Fibroblast of upper back skin (primary cell): ENCODE results near the gene HAUS8.

Source experiments
- DNase-seq: peaks from one replicate; pipeline ENCODE4 v3.0.0-alpha.2; 2013

The HAUS8 gene

DNA sequence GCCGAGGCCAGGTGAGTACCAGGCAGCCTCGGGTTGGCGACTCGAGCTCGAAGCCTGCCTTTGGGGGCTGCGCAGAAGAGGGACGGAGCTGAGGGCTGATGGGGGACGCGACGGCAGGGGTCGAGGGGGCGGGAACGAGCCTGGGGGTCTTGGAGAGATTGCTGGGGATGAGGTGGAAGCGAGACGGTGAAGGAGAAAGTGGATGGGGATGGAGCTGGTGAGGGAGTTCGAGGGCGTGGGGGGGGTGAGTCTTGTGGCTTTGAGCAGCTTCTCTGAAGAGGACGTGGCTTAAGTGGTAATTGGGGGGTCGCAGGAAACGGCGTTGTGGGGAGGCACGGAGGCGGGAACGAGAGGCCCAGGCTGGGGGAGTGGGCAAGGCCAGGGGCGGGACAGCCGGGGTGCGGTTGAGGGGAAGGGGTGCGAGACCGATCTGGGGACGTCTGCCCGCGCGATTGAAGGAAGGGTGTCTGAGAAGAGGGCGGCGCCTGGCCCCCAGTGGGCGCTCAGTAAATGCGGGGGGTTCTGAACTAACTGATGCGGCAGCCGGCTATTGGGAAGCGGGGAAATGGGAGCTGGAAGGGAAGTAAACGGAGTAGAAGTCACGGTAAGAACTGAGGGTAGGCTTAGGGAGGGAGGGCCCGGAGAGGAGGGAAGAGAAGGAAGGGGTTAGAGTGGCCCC, 751 bp upstream of the HAUS8 start:
- DNase-seq, result peak; percentile 30

DNA sequence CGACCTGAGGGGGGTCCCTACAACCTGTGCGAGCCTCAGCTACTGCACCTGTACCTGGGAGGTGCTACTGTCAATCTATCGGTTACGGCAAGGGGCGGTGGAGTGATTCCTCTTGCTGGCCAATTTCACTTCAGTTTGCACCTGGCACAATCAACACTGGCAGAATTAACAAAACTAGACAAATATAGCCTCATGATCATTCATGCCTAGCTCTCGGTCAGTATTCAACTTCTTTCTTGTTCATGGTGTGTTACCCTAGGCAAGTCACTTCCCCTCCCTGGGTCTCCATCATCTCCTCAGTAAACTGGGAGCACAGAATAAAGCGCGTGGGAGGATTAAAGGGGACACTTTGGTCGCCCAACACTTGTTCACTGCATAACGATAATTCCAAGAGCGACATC, 618 bp downstream of the HAUS8 start:
- no peak for DNase-seq

DNA sequence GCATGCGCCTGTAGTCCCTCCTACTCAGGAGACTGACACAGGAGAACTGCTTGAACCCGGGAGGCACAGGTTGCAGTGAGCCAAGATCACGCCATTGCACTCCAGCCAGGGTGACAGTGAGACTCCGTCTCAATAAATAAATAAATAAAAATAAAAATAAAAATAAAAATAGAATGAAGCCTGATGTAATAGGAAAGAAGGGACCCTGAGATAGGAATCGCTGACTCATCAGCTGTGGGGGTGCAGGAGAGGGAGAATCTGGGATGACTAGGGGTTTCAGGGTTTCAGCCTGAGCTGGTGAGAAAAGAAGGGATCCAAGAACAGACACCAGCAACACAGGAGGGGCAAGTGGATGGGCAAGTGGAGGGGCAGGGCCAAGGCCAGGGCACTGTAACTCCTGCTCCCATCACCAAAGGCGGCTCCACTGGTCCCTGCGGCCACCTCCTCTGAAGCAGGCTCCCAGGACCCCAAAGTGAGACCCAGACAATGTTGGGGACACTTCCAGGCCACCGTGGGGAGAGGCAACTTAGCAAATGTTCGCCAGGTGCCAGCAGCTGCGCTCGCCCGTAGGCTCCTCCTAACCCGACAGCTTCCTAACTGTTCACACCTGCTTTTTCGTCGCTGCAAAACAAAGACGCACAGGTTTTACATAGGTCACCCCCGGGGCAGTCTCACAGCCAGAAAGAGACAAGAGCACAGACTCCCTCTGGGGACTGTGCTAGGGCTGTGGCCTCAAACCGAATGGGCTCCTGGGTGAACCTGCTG, 1.2 kb downstream of the HAUS8 start:
- no peak for DNase-seq

DNA sequence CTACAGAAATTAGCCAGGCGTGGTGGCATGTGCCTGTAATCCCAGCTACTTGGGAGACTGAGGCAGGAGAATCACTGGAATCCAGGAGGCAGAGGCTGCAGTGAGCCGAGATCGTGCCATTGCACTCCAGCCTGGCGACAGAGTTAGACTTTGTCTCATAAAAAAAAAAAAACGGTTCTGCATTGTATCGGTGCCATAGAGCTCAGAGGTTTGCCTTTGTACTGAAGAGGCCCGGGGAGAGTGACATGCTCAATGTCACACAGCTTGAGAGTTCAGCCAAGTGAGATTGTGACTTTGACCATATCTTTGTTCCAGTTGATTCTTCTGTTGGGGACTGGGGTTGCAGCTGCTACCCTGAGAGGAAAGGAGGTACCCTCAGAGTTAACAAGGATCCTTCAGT, 4.3 kb downstream of the HAUS8 start:
- DNase-seq, result no peak

DNA sequence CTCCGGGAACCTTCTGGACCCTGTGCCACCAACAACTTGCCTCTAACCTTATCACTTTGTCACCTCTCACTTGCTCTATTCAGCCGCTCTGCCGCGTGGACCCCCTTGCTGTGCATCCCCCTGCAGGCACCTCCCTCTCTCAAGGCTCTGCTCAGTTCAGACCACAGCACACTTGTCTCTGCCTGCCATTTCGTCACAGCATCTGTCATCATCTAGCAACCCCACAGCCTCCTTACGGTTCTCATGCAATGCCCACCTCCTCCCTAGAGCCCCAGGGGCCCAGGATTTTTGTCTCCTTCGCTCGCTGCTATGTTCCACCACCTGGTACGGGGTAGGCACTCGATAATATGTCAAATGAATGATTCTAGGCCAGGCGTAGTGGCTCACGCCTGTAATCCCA, 4.8 kb downstream of the HAUS8 start:
- DNase-seq, result no peak

DNA sequence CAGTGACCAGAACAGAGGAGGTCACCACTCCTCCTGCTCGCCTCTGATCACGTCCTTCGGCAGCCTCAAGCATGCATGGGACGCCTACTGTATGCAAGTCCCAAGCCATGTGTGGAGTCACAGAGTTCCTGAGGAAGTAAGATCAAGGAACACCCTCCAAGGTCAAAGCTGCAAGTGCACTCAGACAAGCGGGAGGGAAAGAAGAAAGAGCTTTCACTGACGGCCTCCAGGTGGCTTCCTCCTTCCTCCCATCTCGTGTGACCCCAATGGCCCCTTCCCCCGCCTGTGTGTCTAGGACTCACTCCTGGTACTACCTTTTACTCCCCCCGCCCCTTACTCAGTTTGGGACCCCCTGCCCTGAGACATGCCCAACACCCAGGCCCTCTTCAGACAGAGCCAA, 6.1 kb downstream of the HAUS8 start:
- DNase-seq, result no peak

- no peak for DNase-seq
These were observed 11.8 kb downstream of the HAUS8 start for GRCh38 chr19:17063428-17063827.

DNA sequence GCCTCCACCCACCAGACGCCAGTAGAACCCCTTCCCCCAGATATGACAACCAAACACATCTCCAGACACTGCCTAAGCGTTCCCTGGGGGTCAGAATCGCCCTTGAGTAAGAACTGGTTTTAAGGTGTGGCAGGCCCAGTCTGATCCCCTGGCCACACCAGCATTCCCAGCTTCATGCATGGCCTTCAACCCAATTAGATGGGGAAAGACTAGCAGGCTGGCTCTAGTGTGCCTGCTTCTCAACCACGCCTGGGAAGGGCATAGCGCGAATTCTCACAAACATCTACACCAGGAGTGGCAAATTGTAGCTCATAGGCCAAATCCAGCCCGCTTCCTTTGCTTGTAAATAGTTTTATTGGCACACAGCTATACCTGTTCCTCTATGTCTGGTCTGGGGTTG, 13.6 kb downstream of the HAUS8 start:
- DNase-seq, result no peak

DNA sequence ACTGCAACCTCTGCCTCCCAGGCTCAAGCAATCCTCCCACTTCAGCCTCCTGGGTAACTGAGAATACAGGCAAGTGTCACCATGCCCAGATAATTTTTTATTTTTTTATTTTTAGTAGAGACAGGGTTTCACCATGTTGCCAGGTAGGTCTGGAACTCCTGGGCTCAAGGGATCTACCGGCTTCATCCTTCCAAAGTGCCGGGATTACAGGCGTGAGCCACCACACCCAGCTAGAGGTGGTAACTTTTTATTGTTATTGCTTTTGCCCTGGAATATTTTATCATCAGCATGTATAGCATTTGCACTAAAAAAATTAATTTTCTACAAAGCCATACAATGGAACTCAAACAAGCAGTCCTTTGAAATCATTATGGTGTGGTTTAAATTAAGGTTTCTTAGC, 14.0 kb downstream of the HAUS8 start:
- DNase-seq, result no peak

DNA sequence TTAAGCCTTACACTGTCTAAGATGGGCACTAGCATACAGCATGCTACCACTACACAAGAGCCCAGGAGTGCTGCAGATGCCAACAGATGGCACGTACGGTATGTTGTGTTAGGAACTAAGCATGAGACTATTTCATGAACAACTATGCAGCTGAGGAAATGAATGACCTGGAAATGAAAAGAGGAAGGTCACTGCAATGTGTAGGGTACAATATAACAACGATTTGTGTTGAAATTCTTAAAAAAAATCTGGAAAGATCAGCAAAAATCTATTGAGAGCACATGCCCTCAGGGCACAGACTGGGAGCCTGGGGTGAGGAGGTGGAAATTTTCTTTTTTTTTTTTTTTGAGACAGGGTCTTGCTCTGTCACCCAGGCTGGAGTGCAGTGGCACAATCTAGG, 14.4 kb downstream of the HAUS8 start:
- DNase-seq, result no peak

GRCh38 chr19:17058236-17058635, 17.0 kb downstream of the HAUS8 start:
- DNase-seq, result no peak

- no peak for DNase-seq
These were observed 19.6 kb downstream of the HAUS8 start for GRCh38 chr19:17055636-17056035.

DNA sequence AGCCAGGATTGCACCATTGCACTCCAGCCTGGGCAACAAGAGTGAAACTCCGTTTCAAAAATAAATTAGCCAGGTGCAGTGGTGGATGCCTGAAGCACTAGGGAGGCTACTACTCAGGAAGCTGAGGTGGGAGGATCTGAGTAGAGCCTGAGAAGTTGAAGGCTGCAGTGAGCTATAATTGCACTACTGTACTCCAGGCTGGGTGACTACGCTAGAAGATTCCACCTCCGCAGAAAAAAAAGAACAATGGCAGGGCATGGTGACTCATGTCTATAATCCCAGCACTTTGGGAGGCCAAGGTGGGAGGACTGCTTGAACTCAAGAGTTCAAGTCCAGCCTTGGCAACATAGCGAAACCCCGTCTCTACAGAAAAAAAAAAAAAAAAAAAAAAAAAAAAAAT, 20.5 kb downstream of the HAUS8 start:
- DNase-seq, result no peak

GRCh38 chr19:17052439-17052838, 22.8 kb downstream of the HAUS8 start:
- peak; percentile 51 for DNase-seq

DNA sequence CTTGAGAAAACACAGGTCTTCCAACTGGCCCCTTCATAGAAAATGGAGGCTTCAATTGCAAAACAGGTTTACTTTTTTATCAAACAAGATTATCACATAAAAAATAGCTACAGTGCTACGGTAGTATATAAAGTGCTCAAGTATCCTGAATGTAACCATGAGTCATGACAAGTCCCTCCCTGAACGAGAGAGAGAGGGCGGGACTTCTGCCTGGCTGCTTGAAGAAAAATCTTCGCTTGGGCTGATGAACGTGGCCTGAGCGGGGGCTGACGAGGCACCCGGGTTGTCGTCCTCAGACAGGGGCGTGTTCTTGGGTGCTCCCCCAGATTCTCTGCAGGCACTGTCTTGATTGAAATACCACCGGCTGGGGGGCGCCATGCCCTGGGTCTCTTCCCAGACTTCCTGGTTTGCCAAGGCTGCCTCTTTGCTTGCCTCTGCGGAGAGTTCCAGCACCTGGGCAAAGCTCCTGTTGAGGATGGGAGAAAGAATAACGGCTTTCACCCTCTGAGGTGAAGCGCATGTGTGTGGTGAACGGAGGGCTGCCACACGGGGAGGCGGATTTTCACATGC, 25.5 kb downstream of the HAUS8 start:
- peak; percentile 44 for DNase-seq

- DNase-seq, result no peak
These were observed 26.3 kb downstream of the HAUS8 start for GRCh38 chr19:17048885-17049453.

- DNase-seq, result no peak
These were observed 29.2 kb downstream of the HAUS8 start for GRCh38 chr19:17045907-17046502.

- DNase-seq, result no peak
These were observed 31.5 kb downstream of the HAUS8 start for GRCh38 chr19:17043744-17044143.

- DNase-seq, result peak; percentile 5
These were observed 33.3 kb downstream of the HAUS8 start for GRCh38 chr19:17041976-17042375.

DNA sequence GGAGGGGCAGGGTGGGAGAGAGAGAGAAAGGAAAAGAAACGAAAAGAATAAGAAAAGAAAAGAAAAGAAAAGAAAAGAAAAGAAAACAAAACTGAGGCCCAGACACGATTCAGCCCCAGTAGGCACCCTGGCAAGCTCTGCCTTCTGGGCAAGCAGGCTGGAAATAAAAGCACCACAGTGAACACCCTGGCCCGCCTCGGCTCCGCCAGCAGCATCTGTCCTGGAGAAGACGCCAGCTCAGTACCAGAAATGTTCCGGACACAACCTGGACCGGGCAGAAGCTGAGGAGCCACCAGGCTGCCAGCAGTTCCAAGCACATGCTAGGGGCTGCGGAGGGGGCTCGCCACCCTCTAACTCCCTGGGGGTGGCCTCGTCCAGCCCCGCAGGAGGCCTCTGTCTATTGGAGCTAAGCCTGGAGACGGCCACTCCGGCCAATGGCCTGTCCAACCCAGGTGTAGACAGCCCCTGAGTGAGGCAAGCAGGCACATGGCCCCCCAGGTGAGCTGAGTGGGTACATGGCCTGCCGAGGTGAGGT, 37.2 kb downstream of the HAUS8 start:
- DNase-seq, result no peak

DNA sequence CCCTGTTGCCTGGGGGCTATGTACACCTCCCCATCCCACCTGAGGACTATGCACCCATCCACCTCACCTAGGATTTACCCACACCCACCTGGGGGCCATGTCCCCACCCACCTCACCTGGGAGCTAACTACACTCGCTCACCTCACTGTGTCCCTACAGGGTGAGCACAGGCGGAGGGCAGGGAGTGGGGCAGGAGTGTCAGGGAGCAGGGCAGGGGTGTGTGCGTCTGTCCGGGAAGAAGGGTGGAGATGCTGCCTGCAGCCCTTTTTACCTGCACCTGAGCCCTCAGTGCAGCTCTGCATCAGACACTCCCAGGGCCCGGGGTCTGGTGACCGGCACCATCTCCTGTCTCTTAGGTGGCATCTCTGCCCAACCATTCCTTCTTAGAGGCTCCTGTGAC, 38.1 kb downstream of the HAUS8 start:
- DNase-seq, result no peak

- DNase-seq, result no peak
These were observed 38.6 kb downstream of the HAUS8 start for GRCh38 chr19:17036640-17037039.

DNA sequence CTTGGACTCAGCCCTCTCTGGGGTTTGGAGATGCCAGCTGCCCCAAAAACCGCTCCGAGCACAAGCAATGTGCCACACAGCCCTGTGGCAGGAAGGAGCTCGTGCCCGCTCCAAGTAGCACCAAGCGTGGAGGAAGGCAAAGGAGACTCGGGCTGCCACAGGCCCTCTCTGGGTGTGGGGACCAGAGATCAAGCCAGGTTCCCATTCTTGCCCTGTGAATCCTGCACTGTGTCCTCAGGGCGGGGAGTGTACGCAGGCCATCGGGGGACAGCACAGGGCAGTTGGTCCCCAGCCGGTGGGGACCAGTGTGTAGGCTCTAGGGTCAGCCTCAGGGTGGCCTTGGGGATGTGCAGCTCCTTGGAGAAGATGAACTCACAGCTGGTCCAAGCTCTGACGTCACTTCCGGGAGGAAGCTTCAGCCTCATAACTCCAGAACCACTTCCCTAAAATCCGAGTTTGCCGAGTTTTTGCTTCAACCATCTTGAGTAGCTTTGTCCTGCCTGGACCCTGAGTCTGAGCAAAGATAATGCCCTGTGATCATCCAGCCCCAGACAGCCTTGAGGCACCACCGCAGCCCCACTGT, 39.3 kb downstream of the HAUS8 start:
- no peak for DNase-seq
